Measurements from ENCODE around the gene SLC2A1. TPM values are rescaled to one million over a fixed set of nuclear protein-coding genes. Genes with fewer than 3 reads are reported as not detected.
A peak's percentile ranks its signal among the peaks of the same experiment; 100 is the strongest.

SLC2A1 gene
- total and polyA plus RNA-seq, 9 of the 15 experiments (the other 6 are each of a cell fraction or from before 2014, with no cell fraction given) = 12.6 to 153 (median 48.0) TPM

GRCh38 chr1:42936309-42937078 lies 22.2 kb downstream of the SLC2A1 start (continued):
- no peak; the same call in 1 of the 2 replicates for TF ChIP-seq HOMEZ (CRISPR knock-in tag; IDR thresholded peaks at IDR 0.05)
- TF ChIP-seq RHOXF2B (CRISPR knock-in tag; conservative IDR thresholded peaks at IDR 0.05) = no peak
- no peak for TF ChIP-seq E2F5 (CRISPR knock-in tag; IDR thresholded peaks at IDR 0.05)
- TF ChIP-seq ELF1 (tag; IDR thresholded peaks at IDR 0.05) = no peak
- TF ChIP-seq, protein P1, sequence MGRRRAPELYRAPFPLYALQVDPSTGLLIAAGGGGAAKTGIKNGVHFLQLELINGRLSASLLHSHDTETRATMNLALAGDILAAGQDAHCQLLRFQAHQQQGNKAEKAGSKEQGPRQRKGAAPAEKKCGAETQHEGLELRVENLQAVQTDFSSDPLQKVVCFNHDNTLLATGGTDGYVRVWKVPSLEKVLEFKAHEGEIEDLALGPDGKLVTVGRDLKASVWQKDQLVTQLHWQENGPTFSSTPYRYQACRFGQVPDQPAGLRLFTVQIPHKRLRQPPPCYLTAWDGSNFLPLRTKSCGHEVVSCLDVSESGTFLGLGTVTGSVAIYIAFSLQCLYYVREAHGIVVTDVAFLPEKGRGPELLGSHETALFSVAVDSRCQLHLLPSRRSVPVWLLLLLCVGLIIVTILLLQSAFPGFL (CRISPR knock-in tag; IDR thresholded peaks at IDR 0.05) = no peak
- TF ChIP-seq STAG1 (CRISPR knock-in tag; IDR thresholded peaks at IDR 0.05; ENCODE audit: borderline replicate concordance) = no peak
- TF ChIP-seq DIDO1 (tag; IDR thresholded peaks at IDR 0.05; ENCODE audit: low read depth) = no peak
- TF ChIP-seq ESRRB (CRISPR knock-in tag; IDR thresholded peaks at IDR 0.05; ENCODE audit: borderline replicate concordance) = no peak
- TF ChIP-seq, protein P2, sequence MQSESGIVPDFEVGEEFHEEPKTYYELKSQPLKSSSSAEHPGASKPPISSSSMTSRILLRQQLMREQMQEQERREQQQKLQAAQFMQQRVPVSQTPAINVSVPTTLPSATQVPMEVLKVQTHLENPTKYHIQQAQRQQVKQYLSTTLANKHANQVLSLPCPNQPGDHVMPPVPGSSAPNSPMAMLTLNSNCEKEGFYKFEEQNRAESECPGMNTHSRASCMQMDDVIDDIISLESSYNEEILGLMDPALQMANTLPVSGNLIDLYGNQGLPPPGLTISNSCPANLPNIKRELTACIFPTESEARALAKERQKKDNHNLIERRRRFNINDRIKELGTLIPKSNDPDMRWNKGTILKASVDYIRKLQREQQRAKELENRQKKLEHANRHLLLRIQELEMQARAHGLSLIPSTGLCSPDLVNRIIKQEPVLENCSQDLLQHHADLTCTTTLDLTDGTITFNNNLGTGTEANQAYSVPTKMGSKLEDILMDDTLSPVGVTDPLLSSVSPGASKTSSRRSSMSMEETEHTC (IDR thresholded peaks at IDR 0.05) = no peak
- TF ChIP-seq, protein P3, sequence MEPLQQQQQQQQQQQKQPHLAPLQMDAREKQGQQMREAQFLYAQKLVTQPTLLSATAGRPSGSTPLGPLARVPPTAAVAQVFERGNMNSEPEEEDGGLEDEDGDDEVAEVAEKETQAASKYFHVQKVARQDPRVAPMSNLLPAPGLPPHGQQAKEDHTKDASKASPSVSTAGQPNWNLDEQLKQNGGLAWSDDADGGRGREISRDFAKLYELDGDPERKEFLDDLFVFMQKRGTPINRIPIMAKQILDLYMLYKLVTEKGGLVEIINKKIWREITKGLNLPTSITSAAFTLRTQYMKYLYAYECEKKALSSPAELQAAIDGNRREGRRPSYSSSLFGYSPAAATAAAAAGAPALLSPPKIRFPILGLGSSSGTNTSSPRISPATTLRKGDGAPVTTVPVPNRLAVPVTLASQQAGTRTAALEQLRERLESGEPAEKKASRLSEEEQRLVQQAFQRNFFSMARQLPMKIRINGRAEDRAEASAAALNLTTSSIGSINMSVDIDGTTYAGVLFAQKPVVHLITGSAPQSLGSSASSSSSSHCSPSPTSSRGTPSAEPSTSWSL (CRISPR knock-in tag; IDR thresholded peaks at IDR 0.05; ENCODE audit: borderline replicate concordance) = no peak
- no peak for TF ChIP-seq KAT8 (IDR thresholded peaks at IDR 0.05; ENCODE audit: low read depth)
- TF ChIP-seq RAD21 (CRISPR knock-in tag; conservative IDR thresholded peaks at IDR 0.05 in 1 of 2, IDR thresholded peaks at IDR 0.05 in 1 of 2) = peak in 1 of 2 experiments; percentile 33; a peak in 1 of 4 replicates
- TF ChIP-seq CBX5 (IDR thresholded peaks at IDR 0.05; ENCODE audit: borderline replicate concordance, low read depth) = no peak
- TF ChIP-seq U2AF1 (optimal IDR thresholded peaks at IDR 0.05; ENCODE audit: low read depth, low read length) = no peak
- 0 out of 2 replicates have a peak, but pooled peaks have one; percentile 34 for TF ChIP-seq THAP12 (CRISPR knock-in tag; IDR thresholded peaks at IDR 0.05)
